Bronchial epithelial cell (primary cell): ENCODE results near the gene ZNF296. TPM values are rescaled to one million over a fixed set of nuclear protein-coding genes. Genes with fewer than 3 reads are reported as not detected.

ENCODE experiments used
- DNase-seq: peaks from one replicate; pipeline ENCODE4 v3.0.0-alpha.2; 2010; ENCODE audit warnings: low read depth
- FAIRE-seq: peaks from 2 replicates; lab custom pipeline; 2011; peaks lifted over from hg19 to GRCh38; lab: Jason Lieb, UNC
- H3K27me3 ChIP-seq: 2 replicates; pipeline ENCODE4 v1.5.1; 2011; ENCODE audit warnings: low read length; ENCODE audit not compliant: control insufficient read depth, insufficient read depth
- H3K36me3 ChIP-seq: 2 replicates; pipeline ENCODE4 v1.5.1; 2011; ENCODE audit warnings: low read length; ENCODE audit not compliant: control insufficient read depth, insufficient read depth
- H3K4me3 ChIP-seq: 2 replicates; pipeline ENCODE4 v1.5.1; 2011; ENCODE audit warnings: mild to moderate bottlenecking, low read depth, low read length, control low read depth
- CTCF ChIP-seq: IDR thresholded peaks from 2 replicates; pipeline ENCODE4 v1.5.1; 2011; ENCODE audit warnings: mild to moderate bottlenecking, moderate library complexity, low read length, control low read depth, inconsistent platforms; ENCODE audit not compliant: insufficient read depth, severe bottlenecking
- total RNA-seq: library from RNA; depleted of rRNA; stranded (reverse); fragments of >200 nt; gene quantifications from 2 replicates; pipeline ENCODE4 v1.2.1, GENCODE V29; 2014

ZNF296 gene
- total RNA-seq, 1 donor from 2014 or later, result under 0.01 TPM

GRCh38 chr19:45078390-45079062 is 2.2 kb upstream of the ZNF296 start:
- DNase-seq (no peak), FAIRE-seq (no peak)
- H3K36me3 ChIP-seq, result peaks cover 8% of the 10 kb centered on the region
- H3K4me3 ChIP-seq, result peak overlapping the region; percentile 70
- no peaks in the 10 kb centered on the region for H3K27me3 ChIP-seq
- no peak for TF ChIP-seq CTCF

- DNase-seq, result no peak
- TF ChIP-seq CTCF, result no peak
- Histone ChIP-seq H3K27me3 (no peaks in the 10 kb centered on the region), H3K4me3 (peak overlapping the region; percentile 84), H3K36me3 (peaks cover 5% of the 10 kb centered on the region)
- FAIRE-seq, result no peak
Observed at GRCh38 chr19:45076851-45077730, 813 bp upstream of the ZNF296 start.

- FAIRE-seq, result no peak
- Histone ChIP-seq H3K4me3 (peak overlapping the region; percentile 84), H3K27me3 (no peaks in the 10 kb centered on the region), H3K36me3 (peaks cover 11% of the 10 kb centered on the region)
- no peak for TF ChIP-seq CTCF
- DNase-seq, result peak; percentile 74
Observed at GRCh38 chr19:45075301-45076028, 813 bp downstream of the ZNF296 start.

- FAIRE-seq, result no peak
- Histone ChIP-seq H3K27me3 (no peaks in the 10 kb centered on the region), H3K36me3 (peaks cover 14% of the 10 kb centered on the region), H3K4me3 (peak overlapping the region; percentile 84)
- no peak for DNase-seq
- TF ChIP-seq CTCF, result no peak
Observed at GRCh38 chr19:45074744-45075300, 1.5 kb downstream of the ZNF296 start.

- peaks cover 18% of the 10 kb centered on the region for H3K36me3 ChIP-seq
- H3K4me3 ChIP-seq, result no peak overlapping the region
- DNase-seq (no peak), FAIRE-seq (no peak)
- no peak for TF ChIP-seq CTCF
- H3K27me3 ChIP-seq, result no peaks in the 10 kb centered on the region
Observed at GRCh38 chr19:45071969-45072790, 4.1 kb downstream of the ZNF296 start.
